GM12872 (cell line): Measurements from ENCODE around the gene TSPAN5.

ENCODE experiments used
- CTCF ChIP-seq: IDR thresholded peaks from 3 replicates; pipeline ENCODE4 v1.5.1; 2011; ENCODE audit warnings: low read depth, mild to moderate bottlenecking, low read length, moderate library complexity; ENCODE audit not compliant: insufficient read depth

Gene TSPAN5

GRCh38 chr4:98658287-98659105, at the start of gene TSPAN5:
TSPAN5 (minus strand) TSS chr4:98658611.
- TF ChIP-seq CTCF: no peak

GRCh38 chr4:98706935-98707334, 48.5 kb upstream of the TSPAN5 start:
- TF ChIP-seq CTCF: no peak

GRCh38 chr4:98706200-98706813, 47.9 kb upstream of the TSPAN5 start:
- TF ChIP-seq CTCF: no peak

GRCh38 chr4:98700656-98701055, 42.2 kb upstream of the TSPAN5 start:
- TF ChIP-seq CTCF: no peak

GRCh38 chr4:98694076-98694475, 35.7 kb upstream of the TSPAN5 start:
- no peak for TF ChIP-seq CTCF

- TF ChIP-seq CTCF: no peak
Observed at GRCh38 chr4:98692411-98692810, 34.0 kb upstream of the TSPAN5 start.

- no peak for TF ChIP-seq CTCF
Observed at GRCh38 chr4:98691588-98691987, 33.2 kb upstream of the TSPAN5 start.
